OCI-LY1 (cell line): ENCODE measurements around the gene CAPS.

Source experiments
- CTCF ChIP-seq: fragments of 200-600 bp; sonication (generic), shearing (Covaris generic); IDR thresholded peaks from 2 replicates; pipeline ENCODE4 v1.5.1; 2017; ENCODE audit warnings: mild to moderate bottlenecking, antibody characterized with exemption, low read length, moderate library complexity, mixed read lengths
- EZH2 ChIP-seq: fragments of 200-600 bp; sonication (generic), shearing (Covaris generic); IDR thresholded peaks from 2 replicates; pipeline ENCODE4 v1.8.0; 2017; ENCODE audit warnings: borderline replicate concordance, mixed run types, mild to moderate bottlenecking, antibody characterized with exemption, low read length, moderate library complexity, mixed read lengths

GRCh38 chr19:5890099-5890498, 24.0 kb upstream of the CAPS start:
- TF ChIP-seq CTCF (no peak), EZH2 (no peak)
